ENCODE data around the gene ERCC1.

Gene ERCC1

DNA sequence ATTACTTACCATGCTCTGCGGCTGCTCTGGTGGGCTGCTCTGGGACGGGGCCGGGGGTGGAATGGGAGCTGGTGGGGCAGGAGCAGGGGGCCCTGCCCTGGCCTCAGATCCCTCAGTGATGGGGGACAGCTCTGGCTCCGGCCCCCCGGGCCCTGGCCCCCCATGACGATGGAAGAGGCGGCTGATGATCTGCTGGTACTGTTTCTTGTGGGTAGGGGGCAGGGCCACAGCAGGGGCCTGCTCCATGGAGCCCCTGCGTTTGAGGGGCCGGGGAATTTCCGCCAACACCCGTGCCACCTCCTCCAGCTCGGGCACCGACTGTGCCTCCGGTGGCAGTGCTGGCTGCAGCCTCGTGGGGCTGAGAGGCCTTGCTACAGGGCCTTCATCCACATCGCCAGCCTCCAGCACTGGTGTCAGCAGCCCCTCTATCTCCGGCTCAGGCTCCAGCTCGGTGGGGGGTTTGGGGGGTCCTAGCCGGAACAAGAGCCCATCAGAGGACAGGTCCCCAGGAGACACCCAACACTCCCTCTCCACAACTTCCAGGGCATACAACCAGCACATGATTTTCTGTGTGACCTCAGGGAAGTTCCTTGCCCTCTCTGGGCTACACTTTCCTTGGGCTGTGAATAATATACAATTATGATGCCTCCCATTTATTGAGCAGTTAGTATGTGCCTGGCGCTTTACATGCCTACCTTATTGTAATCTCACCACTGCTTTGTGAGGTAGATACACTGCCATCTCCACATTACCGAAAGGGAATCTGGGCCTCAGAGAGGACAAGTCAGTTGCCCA lies 31.6 kb downstream of the ERCC1 start:
- DNase-seq (ENCODE audit: low spot score), result no peak
- no peak for TF ChIP-seq CTCF (IDR thresholded peaks at IDR 0.05; ENCODE audit: extremely low read depth, missing control alignments)

DNA sequence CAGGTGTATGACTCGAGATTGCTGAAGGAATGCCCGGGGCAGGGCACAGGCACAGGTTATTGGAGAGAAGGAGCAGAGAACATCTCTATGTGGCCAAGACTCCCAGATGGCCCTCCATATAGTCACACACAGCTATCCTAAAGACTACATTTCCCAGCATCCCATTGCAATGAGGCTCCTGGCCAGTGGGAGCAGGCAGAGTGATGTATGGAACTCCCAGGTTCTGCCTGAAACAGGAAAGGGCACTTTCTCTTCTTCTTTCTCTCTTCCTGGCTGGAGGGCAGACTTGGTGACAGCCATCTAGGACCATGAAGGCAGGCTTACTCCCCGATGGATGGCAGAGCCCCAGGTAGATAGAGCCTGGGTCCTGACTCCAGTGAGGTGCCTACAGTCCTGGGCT lies 32.4 kb downstream of the ERCC1 start:
- no peak for DNase-seq (ENCODE audit: low spot score)

DNA sequence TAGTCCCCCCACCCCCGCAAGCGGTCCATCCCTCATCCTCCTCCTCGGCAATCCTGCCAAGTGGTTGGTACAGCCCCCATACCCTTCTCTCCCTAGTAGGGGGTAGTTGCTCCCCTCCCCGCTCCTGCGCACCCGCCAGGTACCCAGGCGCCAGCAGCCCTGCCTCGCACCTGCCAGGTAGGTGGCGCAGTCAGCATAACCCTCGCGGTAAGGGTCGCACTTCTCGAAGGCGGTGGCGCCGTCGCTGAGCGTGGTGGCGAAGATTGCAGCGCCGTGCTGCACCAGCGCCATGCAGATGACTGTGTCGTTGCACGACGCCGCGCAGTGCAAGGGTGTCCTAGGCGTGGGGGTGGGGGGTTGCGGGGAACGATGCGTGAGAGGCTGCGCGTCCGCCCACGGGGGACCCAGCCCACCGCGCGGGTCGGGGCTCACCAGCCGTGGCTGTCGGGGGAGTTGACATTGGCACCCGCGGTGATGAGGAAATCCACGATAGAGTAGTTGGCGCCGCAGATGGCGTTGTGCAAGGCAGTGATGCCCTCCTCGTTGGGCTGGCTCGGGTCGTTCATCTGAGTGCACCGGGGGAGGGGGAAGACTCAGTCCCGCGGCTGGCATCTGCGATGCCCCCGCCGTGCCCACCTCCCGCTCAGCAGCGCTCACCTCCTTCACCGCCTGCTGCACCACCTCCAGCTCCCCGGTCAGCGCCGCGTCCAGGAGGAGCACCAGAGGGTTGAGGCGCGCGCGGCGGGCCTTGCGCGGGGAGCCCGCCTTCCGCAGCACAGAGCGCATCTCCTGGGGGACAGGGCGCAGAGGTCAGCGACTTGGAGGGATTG lies 38.1 kb downstream of the ERCC1 start:
- DNase-seq (ENCODE audit: low spot score), result no peak
- TF ChIP-seq CTCF (IDR thresholded peaks at IDR 0.05; ENCODE audit: extremely low read depth, missing control alignments), result no peak

More for the DNA sequence above, 32.4 kb downstream of the ERCC1 start:
- no peak for TF ChIP-seq CTCF (IDR thresholded peaks at IDR 0.05; ENCODE audit: extremely low read depth, missing control alignments)

- DNase-seq (ENCODE audit: low spot score), result no peak
- no peak for TF ChIP-seq CTCF (IDR thresholded peaks at IDR 0.05; ENCODE audit: extremely low read depth, missing control alignments)
These were observed 41.3 kb downstream of the ERCC1 start for GRCh38 chr19:45382426-45382825.

DNA sequence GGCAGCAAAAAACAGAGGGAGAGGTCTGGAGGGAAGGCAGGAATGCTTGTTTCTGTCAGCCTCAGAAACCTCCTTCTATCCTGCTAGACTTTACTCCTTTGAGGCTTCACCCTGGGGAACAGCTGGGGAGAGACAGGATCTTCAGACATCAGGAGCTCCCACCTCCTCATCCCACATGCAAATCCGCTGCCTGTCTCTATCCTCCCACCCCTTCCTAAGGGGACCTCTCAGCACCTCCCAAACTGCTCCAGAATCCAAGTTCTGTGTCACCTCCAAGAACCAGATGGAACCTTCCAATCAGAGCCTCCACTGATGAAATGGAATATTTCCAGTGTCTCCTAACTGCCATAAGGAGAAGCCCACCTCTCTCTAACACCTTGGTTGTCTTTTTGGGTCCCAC lies 43.6 kb downstream of the ERCC1 start:
- no peak for TF ChIP-seq CTCF (IDR thresholded peaks at IDR 0.05; ENCODE audit: extremely low read depth, missing control alignments)
- DNase-seq (ENCODE audit: low spot score), result no peak

DNA sequence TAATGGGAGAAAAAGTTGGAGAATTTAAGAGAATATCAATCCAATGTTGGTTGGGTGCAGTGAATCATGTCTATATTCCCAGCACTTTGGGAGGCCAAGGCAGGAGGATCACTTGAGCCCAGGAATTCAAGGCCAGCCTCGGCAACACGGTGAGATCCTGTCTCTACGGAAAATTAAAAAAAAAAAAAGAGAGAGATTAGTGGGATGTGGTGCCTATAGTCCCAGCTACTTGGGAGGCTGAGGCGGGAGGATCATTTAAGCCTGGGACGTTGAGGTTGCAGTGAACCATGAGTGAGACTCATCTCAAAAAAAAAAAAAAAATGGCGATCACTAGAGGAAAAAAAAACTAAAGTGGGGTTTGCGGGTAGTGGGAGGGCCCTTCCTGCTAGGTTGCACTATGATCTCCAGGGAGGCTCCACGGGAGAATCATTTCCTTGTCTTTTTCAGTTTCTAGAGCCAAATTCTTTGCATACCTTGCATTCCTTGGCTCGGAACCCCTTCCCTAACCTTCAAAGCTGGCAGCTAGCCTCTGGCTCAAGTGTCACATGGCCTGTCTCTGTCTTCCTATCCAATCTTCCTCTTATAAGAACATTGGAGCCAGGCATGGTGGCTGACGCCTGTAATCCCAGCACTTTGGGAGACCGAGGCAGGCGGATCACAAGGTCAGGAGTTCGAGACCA lies 47.5 kb downstream of the ERCC1 start:
- DNase-seq (ENCODE audit: low spot score), result no peak
- no peak for TF ChIP-seq CTCF (IDR thresholded peaks at IDR 0.05; ENCODE audit: extremely low read depth, missing control alignments)
